HL-60 (cell line): ENCODE data around the gene RNMT.
"Not testable (repeated sequence)": the region's sequence is repeated elsewhere in the genome, so short reads cannot be mapped to it uniquely, and the experiment has no call there.

Experiments used
- DNase-seq, 2 experiments: peaks; one replicate each; pipeline ENCODE4 v3.0.0-alpha.2; 2010 to 2020; ENCODE audit warnings: low read depth in 1 of 2, low spot score in 1 of 2
- H3K27ac ChIP-seq: fragments of 250-450 bp; sonication (Bioruptor Pico); replicated peaks from 2 replicates; pipeline ENCODE4 v1.5.1; 2020; ENCODE audit warnings: mild to moderate bottlenecking, moderate library complexity
- H3K27me3 ChIP-seq: fragments of 250-450 bp; sonication (Bioruptor Pico); 2 replicates; pipeline ENCODE4 v1.5.1; 2021; ENCODE audit warnings: mild to moderate bottlenecking, moderate library complexity; ENCODE audit not compliant: insufficient read depth, poor library complexity, severe bottlenecking
- H3K4me3 ChIP-seq: replicated peaks from 2 replicates; pipeline ENCODE4 v1.5.1; 2011; ENCODE audit warnings: mild to moderate bottlenecking, control low read depth, low read length; ENCODE audit not compliant: insufficient read depth
- GABPA ChIP-seq: IDR thresholded peaks from 2 replicates; pipeline ENCODE4 v1.6.1; 2012; ENCODE audit warnings: low read depth
- POLR2AphosphoS5 ChIP-seq: IDR thresholded peaks from 2 replicates; pipeline ENCODE4 v1.6.1; 2012; ENCODE audit warnings: low read depth
- SPI1 ChIP-seq: IDR thresholded peaks from 2 replicates; pipeline ENCODE4 v1.6.1; 2012; ENCODE audit warnings: low read depth, mild to moderate bottlenecking, borderline replicate concordance
- long read RNA-seq: library from polyadenylated mRNA; unstranded; transcript quantifications from one replicate; pipeline ENCODE4 v2.0.0, GENCODE V29; 2020
- TF ChIP-seq, protein P1 (sequence below): IDR thresholded peaks from 2 replicates; pipeline ENCODE4 v1.6.1; 2012; ENCODE audit warnings: low read depth; ENCODE audit not compliant: insufficient replicate concordance
- TF ChIP-seq, protein P2 (sequence below): IDR thresholded peaks from one replicate; pipeline ENCODE4 v1.5.1; 2011; ENCODE audit warnings: low read length, control low read depth, inconsistent platforms; ENCODE audit not compliant: insufficient read depth

RNMT gene
- long read RNA-seq, full-length matches to known transcripts = 20 of 105 reads
- long read RNA-seq, partial matches to known transcripts = 42 of 105 reads
- long read RNA-seq, other reads (novel, unspliced or antisense) = 43 of 105 reads

DNA sequence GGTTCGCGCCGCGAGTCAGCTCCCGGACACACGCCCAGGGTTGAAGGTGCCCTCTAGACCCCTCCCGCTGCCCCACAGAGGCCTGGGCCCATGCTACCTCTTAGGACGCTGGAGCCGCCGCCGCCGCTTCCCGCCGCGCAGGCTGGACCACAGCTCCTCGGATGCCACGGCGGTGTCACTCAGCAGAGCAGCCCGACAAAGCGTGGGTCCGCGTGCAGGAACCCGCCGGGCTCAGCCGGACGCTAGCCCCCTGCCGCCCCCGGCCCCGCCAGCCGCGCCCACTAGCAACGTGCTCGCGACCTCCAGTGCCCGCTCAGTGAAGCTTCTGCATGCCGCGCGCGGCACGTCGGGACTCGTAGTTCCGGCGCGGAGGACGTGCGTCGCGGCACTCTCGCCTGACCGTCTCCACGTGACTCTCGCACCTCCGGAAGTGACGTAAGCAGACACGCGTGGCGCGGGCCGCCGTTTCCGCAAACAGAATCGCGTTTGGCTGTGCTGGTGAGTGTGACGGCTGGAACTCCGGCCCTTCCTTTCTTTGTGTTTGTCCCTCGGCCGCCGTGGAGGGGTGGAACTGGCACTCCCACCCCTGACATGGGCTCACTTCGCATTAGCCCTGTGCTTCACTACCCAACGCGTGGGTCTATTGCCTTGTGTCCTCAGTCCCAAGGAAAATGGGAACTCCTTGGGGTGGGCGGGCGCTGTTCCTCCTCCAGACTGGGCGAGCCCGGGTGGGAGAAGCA is at the start of gene RNMT, which contains the start of gene FAM210A:
RNMT (plus strand) TSS at position 442 of the 740 bp plus-strand sequence. CDS start 4,845 bp downstream, outside the sequence.
FAM210A (minus strand) TSS at position 327 of the 740 bp plus-strand sequence. CDS start 44,481 bp downstream, outside the sequence.
- Histone ChIP-seq H3K4me3 (peak within 1 kb of the TSS; percentile 97), H3K27me3 (no peaks in the 10 kb centered on the region), H3K27ac (peak within 1 kb of the TSS; percentile 83)
- peak; percentile 99 to 100 for DNase-seq
- TF ChIP-seq, protein P1, sequence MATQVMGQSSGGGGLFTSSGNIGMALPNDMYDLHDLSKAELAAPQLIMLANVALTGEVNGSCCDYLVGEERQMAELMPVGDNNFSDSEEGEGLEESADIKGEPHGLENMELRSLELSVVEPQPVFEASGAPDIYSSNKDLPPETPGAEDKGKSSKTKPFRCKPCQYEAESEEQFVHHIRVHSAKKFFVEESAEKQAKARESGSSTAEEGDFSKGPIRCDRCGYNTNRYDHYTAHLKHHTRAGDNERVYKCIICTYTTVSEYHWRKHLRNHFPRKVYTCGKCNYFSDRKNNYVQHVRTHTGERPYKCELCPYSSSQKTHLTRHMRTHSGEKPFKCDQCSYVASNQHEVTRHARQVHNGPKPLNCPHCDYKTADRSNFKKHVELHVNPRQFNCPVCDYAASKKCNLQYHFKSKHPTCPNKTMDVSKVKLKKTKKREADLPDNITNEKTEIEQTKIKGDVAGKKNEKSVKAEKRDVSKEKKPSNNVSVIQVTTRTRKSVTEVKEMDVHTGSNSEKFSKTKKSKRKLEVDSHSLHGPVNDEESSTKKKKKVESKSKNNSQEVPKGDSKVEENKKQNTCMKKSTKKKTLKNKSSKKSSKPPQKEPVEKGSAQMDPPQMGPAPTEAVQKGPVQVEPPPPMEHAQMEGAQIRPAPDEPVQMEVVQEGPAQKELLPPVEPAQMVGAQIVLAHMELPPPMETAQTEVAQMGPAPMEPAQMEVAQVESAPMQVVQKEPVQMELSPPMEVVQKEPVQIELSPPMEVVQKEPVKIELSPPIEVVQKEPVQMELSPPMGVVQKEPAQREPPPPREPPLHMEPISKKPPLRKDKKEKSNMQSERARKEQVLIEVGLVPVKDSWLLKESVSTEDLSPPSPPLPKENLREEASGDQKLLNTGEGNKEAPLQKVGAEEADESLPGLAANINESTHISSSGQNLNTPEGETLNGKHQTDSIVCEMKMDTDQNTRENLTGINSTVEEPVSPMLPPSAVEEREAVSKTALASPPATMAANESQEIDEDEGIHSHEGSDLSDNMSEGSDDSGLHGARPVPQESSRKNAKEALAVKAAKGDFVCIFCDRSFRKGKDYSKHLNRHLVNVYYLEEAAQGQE = peak; percentile 39
- TF ChIP-seq GABPA (peak; percentile 89), SPI1 (peak; percentile 70), POLR2AphosphoS5 (peak; percentile 91)
- TF ChIP-seq, protein P2, sequence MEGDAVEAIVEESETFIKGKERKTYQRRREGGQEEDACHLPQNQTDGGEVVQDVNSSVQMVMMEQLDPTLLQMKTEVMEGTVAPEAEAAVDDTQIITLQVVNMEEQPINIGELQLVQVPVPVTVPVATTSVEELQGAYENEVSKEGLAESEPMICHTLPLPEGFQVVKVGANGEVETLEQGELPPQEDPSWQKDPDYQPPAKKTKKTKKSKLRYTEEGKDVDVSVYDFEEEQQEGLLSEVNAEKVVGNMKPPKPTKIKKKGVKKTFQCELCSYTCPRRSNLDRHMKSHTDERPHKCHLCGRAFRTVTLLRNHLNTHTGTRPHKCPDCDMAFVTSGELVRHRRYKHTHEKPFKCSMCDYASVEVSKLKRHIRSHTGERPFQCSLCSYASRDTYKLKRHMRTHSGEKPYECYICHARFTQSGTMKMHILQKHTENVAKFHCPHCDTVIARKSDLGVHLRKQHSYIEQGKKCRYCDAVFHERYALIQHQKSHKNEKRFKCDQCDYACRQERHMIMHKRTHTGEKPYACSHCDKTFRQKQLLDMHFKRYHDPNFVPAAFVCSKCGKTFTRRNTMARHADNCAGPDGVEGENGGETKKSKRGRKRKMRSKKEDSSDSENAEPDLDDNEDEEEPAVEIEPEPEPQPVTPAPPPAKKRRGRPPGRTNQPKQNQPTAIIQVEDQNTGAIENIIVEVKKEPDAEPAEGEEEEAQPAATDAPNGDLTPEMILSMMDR = no peak

DNA sequence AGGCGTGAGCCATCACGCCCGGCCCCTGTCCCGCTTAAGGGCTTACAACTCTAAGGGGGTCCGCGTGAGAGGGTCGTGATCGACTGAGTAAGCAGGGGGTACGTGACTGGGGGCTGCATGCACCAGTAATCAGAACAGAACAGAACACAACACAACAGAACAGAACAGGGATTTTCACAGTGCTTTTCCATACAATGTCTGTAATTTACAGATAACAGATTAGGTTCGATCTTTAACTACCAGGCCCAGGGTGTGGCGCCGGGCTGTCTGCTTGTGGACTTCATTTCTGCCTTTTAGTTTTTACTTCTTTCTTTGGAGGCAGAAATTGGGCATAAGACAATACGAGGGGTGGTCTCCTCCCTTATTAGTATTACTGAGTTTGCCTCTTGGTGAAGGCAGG is 49.1 kb upstream of the RNMT start:
- H3K27me3 ChIP-seq, H3K27ac ChIP-seq, H3K4me3 ChIP-seq, DNase-seq: not testable (repeated sequence)

DNA sequence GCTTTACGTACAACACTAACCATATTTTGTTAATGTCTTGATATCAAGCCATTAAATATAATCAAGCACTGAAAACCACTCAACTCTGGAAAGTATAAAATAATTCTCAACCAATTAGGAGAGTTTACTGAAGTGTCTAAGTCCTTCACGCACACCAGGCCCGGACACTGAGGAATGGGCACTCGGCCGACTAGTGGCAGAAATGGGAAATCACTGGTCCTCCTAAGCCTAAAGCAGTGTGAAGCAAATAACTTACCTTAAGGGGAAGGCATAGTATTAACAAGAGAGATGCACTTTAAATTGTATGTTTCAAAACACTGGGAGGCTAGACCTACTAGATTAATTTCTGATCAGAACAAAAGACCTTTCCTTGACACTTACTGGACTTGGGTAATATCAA is 45.9 kb upstream of the RNMT start:
- Histone ChIP-seq H3K4me3 (no peak overlapping the region), H3K27ac (no peak overlapping the region), H3K27me3 (no peaks in the 10 kb centered on the region)
- TF ChIP-seq POLR2AphosphoS5 (no peak), GABPA (no peak), SPI1 (no peak)
- TF ChIP-seq, protein P2 = no peak
- TF ChIP-seq, protein P1 = no peak
- no peak for DNase-seq

DNA sequence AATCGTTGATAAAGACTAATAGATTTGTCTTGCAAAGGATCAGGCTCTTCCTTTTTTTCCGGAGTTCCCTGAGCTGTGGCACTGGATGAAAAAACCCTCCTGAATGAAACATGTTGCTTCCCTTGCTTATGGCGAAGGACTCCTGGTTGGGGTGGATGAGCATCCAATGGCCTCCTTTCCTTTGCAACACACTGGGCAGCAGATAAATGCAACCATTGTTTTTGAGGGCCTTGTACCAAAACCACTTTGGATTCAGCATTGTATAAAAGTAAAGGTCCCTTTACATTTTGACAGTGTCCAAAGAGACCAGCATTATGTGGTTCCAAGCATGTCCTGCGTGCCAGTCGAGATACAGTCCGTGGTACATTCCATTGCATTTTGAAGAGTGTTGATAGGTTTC is 44.8 kb upstream of the RNMT start:
- no peak for TF ChIP-seq SPI1
- TF ChIP-seq POLR2AphosphoS5 = no peak
- no peak for TF ChIP-seq GABPA
- TF ChIP-seq, protein P1 = no peak
- TF ChIP-seq, protein P2 = no peak
- no peaks in the 10 kb centered on the region for H3K27me3 ChIP-seq
- no peak for DNase-seq
- H3K4me3 ChIP-seq = no peak overlapping the region
- H3K27ac ChIP-seq = no peak overlapping the region
